22Rv1 (cell line): ENCODE data around the gene PTPRG.

Experiments
- ZFX ChIP-seq: fragments of 450-650 bp; IDR thresholded peaks from 2 replicates; pipeline ENCODE4 v1.6.1; 2017; ENCODE audit warnings: antibody characterized with exemption, borderline replicate concordance
- TF ChIP-seq, protein P1 (sequence below): fragments of 450-650 bp; IDR thresholded peaks from 2 replicates; pipeline ENCODE4 v1.5.1; 2017; ENCODE audit warnings: mild to moderate bottlenecking

- TF ChIP-seq, protein P1, sequence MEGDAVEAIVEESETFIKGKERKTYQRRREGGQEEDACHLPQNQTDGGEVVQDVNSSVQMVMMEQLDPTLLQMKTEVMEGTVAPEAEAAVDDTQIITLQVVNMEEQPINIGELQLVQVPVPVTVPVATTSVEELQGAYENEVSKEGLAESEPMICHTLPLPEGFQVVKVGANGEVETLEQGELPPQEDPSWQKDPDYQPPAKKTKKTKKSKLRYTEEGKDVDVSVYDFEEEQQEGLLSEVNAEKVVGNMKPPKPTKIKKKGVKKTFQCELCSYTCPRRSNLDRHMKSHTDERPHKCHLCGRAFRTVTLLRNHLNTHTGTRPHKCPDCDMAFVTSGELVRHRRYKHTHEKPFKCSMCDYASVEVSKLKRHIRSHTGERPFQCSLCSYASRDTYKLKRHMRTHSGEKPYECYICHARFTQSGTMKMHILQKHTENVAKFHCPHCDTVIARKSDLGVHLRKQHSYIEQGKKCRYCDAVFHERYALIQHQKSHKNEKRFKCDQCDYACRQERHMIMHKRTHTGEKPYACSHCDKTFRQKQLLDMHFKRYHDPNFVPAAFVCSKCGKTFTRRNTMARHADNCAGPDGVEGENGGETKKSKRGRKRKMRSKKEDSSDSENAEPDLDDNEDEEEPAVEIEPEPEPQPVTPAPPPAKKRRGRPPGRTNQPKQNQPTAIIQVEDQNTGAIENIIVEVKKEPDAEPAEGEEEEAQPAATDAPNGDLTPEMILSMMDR = no peak
- TF ChIP-seq ZFX = no peak
Measured at GRCh38 chr3:61844346-61844745, 283.0 kb downstream of the PTPRG start.
